ENCODE data around the gene RIPPLY1.

RIPPLY1 gene

DNA sequence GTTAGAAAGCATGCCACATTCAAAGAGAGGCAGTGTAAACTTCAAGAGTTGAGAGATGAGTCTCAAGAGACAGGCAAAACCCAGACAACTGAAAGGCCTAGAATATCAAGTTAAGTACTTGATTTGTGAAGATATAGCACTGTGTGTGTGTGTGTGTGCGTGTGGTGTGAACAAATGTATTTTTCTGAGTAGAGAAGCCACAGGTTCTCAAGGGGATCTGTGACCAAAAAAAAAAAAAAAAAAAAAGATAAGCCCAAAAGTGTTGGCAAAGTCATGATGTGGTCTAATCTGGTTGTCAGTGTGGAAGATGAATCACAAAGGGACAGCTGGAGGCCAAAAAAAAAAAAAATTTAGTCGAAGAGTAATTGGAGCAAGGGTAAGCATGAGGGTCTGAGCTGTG is 3.9 kb downstream of the RIPPLY1 start:
- Histone ChIP-seq H3K4me3 (ENCODE audit: low read length, poor library complexity, severe bottlenecking) (no peak overlapping the region), H3K9ac (ENCODE audit: low read depth, low read length, poor library complexity, severe bottlenecking) (no peak overlapping the region), H4K20me1 (ENCODE audit: insufficient read depth, low read length, poor library complexity, severe bottlenecking) (no peaks in the 10 kb centered on the region), H3K4me2 (ENCODE audit: low read depth, low read length, poor library complexity, severe bottlenecking) (no peak overlapping the region), H3K79me2 (ENCODE audit: insufficient read depth, low read length) (no peaks in the 10 kb centered on the region), H3K9me2 (replicated peaks; ENCODE audit: low read depth, low read length) (no peaks in the 10 kb centered on the region), H3F3A (ENCODE audit: low read depth) (no peaks in the 10 kb centered on the region), H3K36me3 (ENCODE audit: insufficient read depth, low read length) (no peaks in the 10 kb centered on the region), H3K27me3 (ENCODE audit: insufficient read depth, low read length, poor library complexity, severe bottlenecking) (no peaks in the 10 kb centered on the region), H3K4me1 (ENCODE audit: insufficient read depth, low read length, poor library complexity, severe bottlenecking) (peaks cover 9% of the 10 kb centered on the region), H2AFZ (ENCODE audit: low read length) (no peak overlapping the region), H3K9me3 (ENCODE audit: insufficient read depth, low read depth, low read length) (no peaks in the 10 kb centered on the region)
- TF ChIP-seq EZH2phosphoT487 (IDR thresholded peaks at IDR 0.05; ENCODE audit: borderline replicate concordance) (no peak), CTCF (conservative IDR thresholded peaks at IDR 0.05; ENCODE audit: low read length) (no peak)

DNA sequence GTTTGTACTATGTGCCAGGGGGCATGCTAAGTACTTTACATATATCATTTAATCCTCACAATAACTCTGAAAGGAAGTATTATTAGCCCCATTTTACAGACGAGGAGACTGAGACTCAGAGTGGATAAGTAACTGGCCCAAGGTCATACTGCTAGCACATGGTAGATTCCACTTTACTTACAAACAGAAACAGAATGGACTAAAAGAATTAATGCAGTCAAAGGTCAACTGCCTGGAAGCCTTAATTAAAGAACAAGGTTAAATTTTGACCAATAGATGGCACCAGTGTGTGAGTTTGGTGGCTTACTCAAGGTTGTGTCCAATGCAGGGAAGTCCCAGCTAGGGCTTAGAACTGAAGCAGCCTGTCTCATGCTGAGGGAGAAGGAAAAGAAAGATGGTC is 4.7 kb downstream of the RIPPLY1 start:
- H3K36me3 ChIP-seq (ENCODE audit: insufficient read depth, low read length): no peaks in the 10 kb centered on the region
- H3K9ac ChIP-seq (ENCODE audit: low read depth, low read length, poor library complexity, severe bottlenecking): no peak overlapping the region
- H3F3A ChIP-seq (ENCODE audit: low read depth): no peaks in the 10 kb centered on the region
- no peaks in the 10 kb centered on the region for H3K9me3 ChIP-seq (ENCODE audit: insufficient read depth, low read depth, low read length)
- H3K27me3 ChIP-seq (ENCODE audit: insufficient read depth, low read length, poor library complexity, severe bottlenecking): no peaks in the 10 kb centered on the region
- H4K20me1 ChIP-seq (ENCODE audit: insufficient read depth, low read length, poor library complexity, severe bottlenecking): no peaks in the 10 kb centered on the region
- no peaks in the 10 kb centered on the region for H3K9me2 ChIP-seq (replicated peaks; ENCODE audit: low read depth, low read length)
- H3K4me2 ChIP-seq (ENCODE audit: low read depth, low read length, poor library complexity, severe bottlenecking): no peak overlapping the region
- H3K4me3 ChIP-seq (ENCODE audit: low read length, poor library complexity, severe bottlenecking): no peak overlapping the region
- no peaks in the 10 kb centered on the region for H3K79me2 ChIP-seq (ENCODE audit: insufficient read depth, low read length)
- TF ChIP-seq CTCF (conservative IDR thresholded peaks at IDR 0.05; ENCODE audit: low read length): peak; percentile 59
- no peak for TF ChIP-seq EZH2phosphoT487 (IDR thresholded peaks at IDR 0.05; ENCODE audit: borderline replicate concordance)
- peak overlapping the region; percentile 73 for H2AFZ ChIP-seq (ENCODE audit: low read length)
- peaks cover 5% of the 10 kb centered on the region for H3K4me1 ChIP-seq (ENCODE audit: insufficient read depth, low read length, poor library complexity, severe bottlenecking)

DNA sequence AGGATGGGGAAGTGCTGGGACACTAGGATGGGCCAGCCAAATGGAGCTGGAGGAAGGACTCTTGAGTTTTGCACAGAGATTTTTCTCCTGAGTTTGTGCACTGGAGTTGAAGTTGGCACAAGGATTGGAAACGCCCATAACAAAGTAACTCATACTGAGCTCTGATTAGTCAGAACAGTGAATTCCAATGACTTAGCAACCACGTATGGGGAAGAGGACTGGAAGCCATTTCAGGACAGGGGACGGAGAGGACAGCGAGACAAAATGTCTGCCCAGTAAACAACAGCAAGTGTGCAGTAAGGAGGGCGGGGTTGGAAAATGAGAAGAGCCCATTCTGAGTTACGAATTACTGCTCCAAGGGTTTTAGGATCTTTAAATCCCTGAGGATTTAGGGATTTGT is 5.9 kb downstream of the RIPPLY1 start:
- TF ChIP-seq CTCF (conservative IDR thresholded peaks at IDR 0.05; ENCODE audit: low read length) (no peak), EZH2phosphoT487 (IDR thresholded peaks at IDR 0.05; ENCODE audit: borderline replicate concordance) (no peak)
- H2AFZ ChIP-seq (ENCODE audit: low read length): no peak overlapping the region
- no peak overlapping the region for H3K9ac ChIP-seq (ENCODE audit: low read depth, low read length, poor library complexity, severe bottlenecking)
- no peaks in the 10 kb centered on the region for H3K36me3 ChIP-seq (ENCODE audit: insufficient read depth, low read length)
- no peaks in the 10 kb centered on the region for H3K9me2 ChIP-seq (replicated peaks; ENCODE audit: low read depth, low read length)
- no peaks in the 10 kb centered on the region for H3K4me1 ChIP-seq (ENCODE audit: insufficient read depth, low read length, poor library complexity, severe bottlenecking)
- H3K79me2 ChIP-seq (ENCODE audit: insufficient read depth, low read length): no peaks in the 10 kb centered on the region
- no peaks in the 10 kb centered on the region for H3F3A ChIP-seq (ENCODE audit: low read depth)
- H3K27me3 ChIP-seq (ENCODE audit: insufficient read depth, low read length, poor library complexity, severe bottlenecking): no peaks in the 10 kb centered on the region
- no peaks in the 10 kb centered on the region for H4K20me1 ChIP-seq (ENCODE audit: insufficient read depth, low read length, poor library complexity, severe bottlenecking)
- no peak overlapping the region for H3K4me2 ChIP-seq (ENCODE audit: low read depth, low read length, poor library complexity, severe bottlenecking)
- no peaks in the 10 kb centered on the region for H3K9me3 ChIP-seq (ENCODE audit: insufficient read depth, low read depth, low read length)
- no peak overlapping the region for H3K4me3 ChIP-seq (ENCODE audit: low read length, poor library complexity, severe bottlenecking)
